Endothelial cell (in vitro differentiated cells): ENCODE measurements around the gene POLR2H. TPM values are rescaled to one million over a fixed set of nuclear protein-coding genes. Genes with fewer than 3 reads are reported as not detected.
A peak's percentile ranks its signal among the peaks of the same experiment; 100 is the strongest.

Source experiments
- DNase-seq: peaks from one replicate; pipeline ENCODE4 v3.0.0; 2021; ENCODE audit warnings: low spot score
- H3K27ac Mint-ChIP-seq: one replicate; pipeline ENCODE4 v1.8.0; 2021; ENCODE audit warnings: mixed read lengths, inconsistent platforms; ENCODE audit not compliant: unreplicated experiment
- H3K27me3 Mint-ChIP-seq: one replicate; pipeline ENCODE4 v1.8.0; 2021; ENCODE audit warnings: mild to moderate bottlenecking, moderate library complexity, mixed read lengths, inconsistent platforms; ENCODE audit not compliant: unreplicated experiment
- H3K36me3 Mint-ChIP-seq: one replicate; pipeline ENCODE4 v1.8.0; 2021; ENCODE audit warnings: mild to moderate bottlenecking, low read depth, mixed read lengths, inconsistent platforms; ENCODE audit not compliant: unreplicated experiment
- H3K4me1 Mint-ChIP-seq: one replicate; pipeline ENCODE4 v1.8.0; 2021; ENCODE audit warnings: mild to moderate bottlenecking, mixed read lengths, inconsistent platforms; ENCODE audit not compliant: unreplicated experiment
- H3K4me3 Mint-ChIP-seq: one replicate; pipeline ENCODE4 v1.8.0; 2021; ENCODE audit warnings: mild to moderate bottlenecking, mixed read lengths, inconsistent platforms; ENCODE audit not compliant: unreplicated experiment
- H3K9me3 Mint-ChIP-seq: one replicate; pipeline ENCODE4 v1.8.0; 2021; ENCODE audit warnings: mixed read lengths, inconsistent platforms; ENCODE audit not compliant: unreplicated experiment
- CTCF ChIP-seq: fragments of 200-600 bp; sonication (generic); IDR thresholded peaks from one replicate; pipeline ENCODE4 v1.5.0; 2021; ENCODE audit warnings: antibody characterized with exemption; ENCODE audit not compliant: unreplicated experiment
- total RNA-seq: library from RNA; stranded (reverse); fragmentation: NEBNext Ultra II Directional; extraction: Animal tissue kit (Norgen Biotek cat#: 25700); gene quantifications from one replicate; pipeline ENCODE4 v1.2.1, GENCODE V29; 2021; ENCODE audit not compliant: unreplicated experiment

The POLR2H gene
- total RNA-seq, 1 donor from 2014 or later: 56.1 TPM

- H3K9me3 Mint-ChIP-seq: no peaks in the 10 kb centered on the region
- peaks cover 37% of the 10 kb centered on the region for H3K36me3 Mint-ChIP-seq
- TF ChIP-seq CTCF: no peak
- peak overlapping the region; percentile 28 for H3K27ac Mint-ChIP-seq
- peaks cover 30% of the 10 kb centered on the region for H3K4me1 Mint-ChIP-seq
- DNase-seq: no peak
- H3K4me3 Mint-ChIP-seq: peak overlapping the region; percentile 95
- H3K27me3 Mint-ChIP-seq: peaks cover 10% of the 10 kb centered on the region
Measured at GRCh38 chr3:184315871-184316661, 45.4 kb upstream of the POLR2H start.

GRCh38 chr3:184316792-184317191, 44.7 kb upstream of the POLR2H start:
- no peak for TF ChIP-seq CTCF
- peak overlapping the region; percentile 28 for H3K27ac Mint-ChIP-seq
- H3K9me3 Mint-ChIP-seq: no peaks in the 10 kb centered on the region
- peaks cover 44% of the 10 kb centered on the region for H3K36me3 Mint-ChIP-seq
- H3K4me1 Mint-ChIP-seq: peaks cover 30% of the 10 kb centered on the region
- DNase-seq: no peak
- H3K27me3 Mint-ChIP-seq: peaks cover 10% of the 10 kb centered on the region
- H3K4me3 Mint-ChIP-seq: peak overlapping the region; percentile 86

- Mint-ChIP-seq H3K9me3 (no peaks in the 10 kb centered on the region), H3K4me1 (peaks cover 30% of the 10 kb centered on the region), H3K4me3 (peak overlapping the region; percentile 86), H3K27me3 (peaks cover 10% of the 10 kb centered on the region), H3K27ac (peak overlapping the region; percentile 28), H3K36me3 (peaks cover 48% of the 10 kb centered on the region)
- no peak for DNase-seq
- no peak for TF ChIP-seq CTCF
Measured at GRCh38 chr3:184317201-184317600, 44.3 kb upstream of the POLR2H start.

- Mint-ChIP-seq H3K4me1 (peaks cover 28% of the 10 kb centered on the region), H3K36me3 (peaks cover 72% of the 10 kb centered on the region), H3K27me3 (peaks cover 15% of the 10 kb centered on the region), H3K4me3 (no peak overlapping the region), H3K27ac (no peak overlapping the region), H3K9me3 (no peaks in the 10 kb centered on the region)
- DNase-seq: no peak
- no peak for TF ChIP-seq CTCF
Measured at GRCh38 chr3:184320104-184320445, 41.4 kb upstream of the POLR2H start.

- no peak for TF ChIP-seq CTCF
Measured at GRCh38 chr3:184321666-184322065, 39.8 kb upstream of the POLR2H start.

More at GRCh38 chr3:184321666-184322065, 39.8 kb upstream of the POLR2H start:
- peaks cover 12% of the 10 kb centered on the region for H3K27me3 Mint-ChIP-seq
- peak overlapping the region; percentile 70 for H3K4me3 Mint-ChIP-seq
- peaks cover 82% of the 10 kb centered on the region for H3K36me3 Mint-ChIP-seq
- no peak for DNase-seq
- H3K9me3 Mint-ChIP-seq: no peaks in the 10 kb centered on the region
- H3K4me1 Mint-ChIP-seq: peaks cover 22% of the 10 kb centered on the region
- H3K27ac Mint-ChIP-seq: no peak overlapping the region
